Activated CD8-positive, alpha-beta memory T cell treated with anti-CD3 and anti-CD28 coated beads for 4 hours (primary cell): Measurements from ENCODE around the gene NAP1L4.
"Not testable (repeated sequence)": the region's sequence is repeated elsewhere in the genome, so short reads cannot be mapped to it uniquely, and the experiment has no call there.

Experiments used
- DNase-seq, 2 donors: peaks; one replicate each; pipeline ENCODE4 v3.0.0-alpha.2; 2020; ENCODE audit warnings: low read depth in 2 of 2

Gene NAP1L4

GRCh38 chr11:2960139-2960538, 32.0 kb downstream of the NAP1L4 start:
- no peak for DNase-seq

- no peak for DNase-seq
Measured at GRCh38 chr11:2958251-2958650, 33.9 kb downstream of the NAP1L4 start.

- DNase-seq = no peak
Measured at GRCh38 chr11:2955906-2956476, 36.1 kb downstream of the NAP1L4 start.

GRCh38 chr11:2954263-2954662, 37.9 kb downstream of the NAP1L4 start:
- no peak for DNase-seq

- DNase-seq = no peak
Measured at GRCh38 chr11:2952290-2952689, 39.8 kb downstream of the NAP1L4 start.

- DNase-seq = no peak
Measured at GRCh38 chr11:2951231-2952110, 40.7 kb downstream of the NAP1L4 start.

GRCh38 chr11:2950825-2951224, 41.3 kb downstream of the NAP1L4 start:
- DNase-seq = no peak

GRCh38 chr11:2949920-2950319, 42.2 kb downstream of the NAP1L4 start:
- DNase-seq = no peak

GRCh38 chr11:2947744-2948143, 44.4 kb downstream of the NAP1L4 start:
- no peak for DNase-seq

- DNase-seq = no peak
Measured at GRCh38 chr11:2945757-2946287, 46.3 kb downstream of the NAP1L4 start.

GRCh38 chr11:2945031-2945756, 46.9 kb downstream of the NAP1L4 start:
- no peak for DNase-seq

GRCh38 chr11:2944530-2944929, 47.6 kb downstream of the NAP1L4 start:
- DNase-seq = no peak

GRCh38 chr11:2943711-2944118, 48.4 kb downstream of the NAP1L4 start:
- no peak for DNase-seq

- DNase-seq = no peak
Measured at GRCh38 chr11:2942872-2943710, 49.0 kb downstream of the NAP1L4 start.

GRCh38 chr11:2942447-2942846, 49.7 kb downstream of the NAP1L4 start:
- no peak for DNase-seq

GRCh38 chr11:2940921-2941821, 51.0 kb downstream of the NAP1L4 start:
- no peak for DNase-seq

GRCh38 chr11:2940147-2940920, 51.8 kb downstream of the NAP1L4 start:
- no peak for DNase-seq

GRCh38 chr11:2938458-2939418, 53.4 kb downstream of the NAP1L4 start:
- DNase-seq = not testable (repeated sequence)
